HCT116 (cell line): ENCODE data around the gene MED16. TPM values are rescaled to one million over a fixed set of nuclear protein-coding genes. Genes with fewer than 3 reads are reported as not detected.

ENCODE experiments used
- ATAC-seq: fragments of 200-7000 bp; cut with Tn5 transposase; 2 replicates; pipeline ENCODE4 v1.9.1; 2020; ENCODE audit warnings: mild to moderate bottlenecking, moderate library complexity
- BruUV-seq: library from RNA; stranded (reverse); fragments of 400-500 nt; replicated peaks from 2 replicates; lab custom pipeline; 2021; lab: Mats Ljungman, UMichigan
- CTCF ChIA-PET: fragments of 300-600 bp; sonication (Branson Sonifier 250); formaldehyde crosslinking; loops from one replicate; lab custom pipeline; 2021; ENCODE audit warnings: antibody characterized with exemption; lab: Charles Lee
- POLR2A ChIA-PET: fragments of 300-600, 350-600 bp; sonication (Branson Sonifier 250); formaldehyde crosslinking; loops from one replicate; lab custom pipeline; 2021; ENCODE audit warnings: antibody characterized with exemption; lab: Charles Lee
- RAD21 ChIA-PET, 2 experiments: fragments of 300-600 bp; sonication (Branson Sonifier 250); formaldehyde crosslinking; loops; one replicate each; lab custom pipeline; 2023; ENCODE audit warnings: low total read pairs in 2 of 2; ENCODE audit not compliant: uncharacterized antibody in 2 of 2, unreplicated experiment in 2 of 2, low non-redundant PET in 1 of 2; lab: Charles Lee
- DNase-seq: peaks from one replicate; pipeline ENCODE4 v3.0.0-alpha.2; 2010; ENCODE audit warnings: low read depth, low spot score
- H2AFZ ChIP-seq: fragments of 200-600 bp; shearing (Covaris generic), sonication (generic); 2 replicates; pipeline ENCODE4 v1.6.1; 2017; ENCODE audit warnings: low read depth, mixed run types, mixed read lengths, antibody characterized with exemption, low read length; ENCODE audit not compliant: poor library complexity, severe bottlenecking
- H3K27ac ChIP-seq: 2 replicates; pipeline ENCODE4 v1.5.1; 2012; ENCODE audit warnings: low read depth, low read length
- H3K27me3 ChIP-seq: fragments of 200-600 bp; sonication (generic); 2 replicates; pipeline ENCODE4 v1.6.1; 2016; ENCODE audit warnings: mixed run types, low read length, mixed read lengths; ENCODE audit not compliant: insufficient read depth
- H3K36me3 ChIP-seq, 2 experiments: fragments of 200-500 bp in 1 of 2; fragments of 200-600 bp in 1 of 2; sonication (Bioruptor generic) in 1 of 2; sonication (generic) in 1 of 2; 2 replicates each; pipeline versions ENCODE4 v1.5.1 to v1.6.1; 2014 to 2016; ENCODE audit warnings: low read length in 2 of 2, inconsistent platforms in 1 of 2, mixed read lengths in 1 of 2, mixed run types in 1 of 2; ENCODE audit not compliant: insufficient read depth in 2 of 2, control insufficient read depth in 1 of 2
- H3K4me1 ChIP-seq, 2 experiments: fragments of 200-600 bp in 1 of 2; sonication (generic) in 1 of 2; 2 replicates each; pipeline versions ENCODE4 v1.5.1 to v1.6.1; 2012 to 2017; ENCODE audit warnings: low read length in 2 of 2, inconsistent platforms in 1 of 2, mild to moderate bottlenecking in 1 of 2, mixed read lengths in 1 of 2, mixed run types in 1 of 2, moderate library complexity in 1 of 2; ENCODE audit not compliant: insufficient read depth in 2 of 2, control insufficient read depth in 1 of 2
- H3K4me2 ChIP-seq: fragments of 200-600 bp; sonication (generic); 2 replicates; pipeline ENCODE4 v1.6.1; 2017; ENCODE audit warnings: mixed run types, low read length, mixed read lengths
- H3K4me3 ChIP-seq, 2 experiments: fragments of 200-600 bp in 1 of 2; sonication (generic) in 1 of 2; replicated peaks in 1 of 2; 2 replicates each; pipeline ENCODE4 v1.5.1; 2011 to 2016; ENCODE audit warnings: low read length in 2 of 2, control low read depth in 1 of 2, low read depth in 1 of 2, mild to moderate bottlenecking in 1 of 2, mixed read lengths in 1 of 2, mixed run types in 1 of 2
- H3K79me2 ChIP-seq: fragments of 200-600 bp; sonication (generic); 2 replicates; pipeline ENCODE4 v1.6.1; 2017; ENCODE audit warnings: mild to moderate bottlenecking, mixed run types, low read length, moderate library complexity, mixed read lengths; ENCODE audit not compliant: insufficient read depth
- H3K9ac ChIP-seq: fragments of 200-600 bp; sonication (generic); 2 replicates; pipeline ENCODE4 v1.6.1; 2016; ENCODE audit warnings: low read length, mixed read lengths
- H3K9me2 ChIP-seq: fragments of 200-600 bp; sonication (generic), shearing (Covaris generic); 2 replicates; pipeline ENCODE4 v1.6.1; 2017; ENCODE audit warnings: mixed run types, mild to moderate bottlenecking, moderate library complexity; ENCODE audit not compliant: insufficient read depth
- H3K9me3 ChIP-seq, 2 experiments: fragments of 200-500 bp in 1 of 2; fragments of 200-600 bp in 1 of 2; sonication (Bioruptor generic) in 1 of 2; sonication (generic) in 1 of 2; 2 replicates each; pipeline ENCODE4 v1.6.1; 2014 to 2017; ENCODE audit warnings: low read length in 2 of 2, mixed read lengths in 2 of 2, inconsistent platforms in 1 of 2, low read depth in 1 of 2, mild to moderate bottlenecking in 1 of 2, mixed run types in 1 of 2, moderate library complexity in 1 of 2; ENCODE audit not compliant: control insufficient read depth in 1 of 2, insufficient read depth in 1 of 2
- H4K20me1 ChIP-seq: fragments of 200-600 bp; sonication (generic), shearing (Covaris generic); 2 replicates; pipeline ENCODE4 v1.6.1; 2017; ENCODE audit warnings: mixed run types, mild to moderate bottlenecking, moderate library complexity; ENCODE audit not compliant: insufficient read depth
- ATF3 ChIP-seq: IDR thresholded peaks from 2 replicates; pipeline ENCODE4 v1.6.1; 2012
- EGR1 ChIP-seq: IDR thresholded peaks from 2 replicates; pipeline ENCODE4 v1.6.1; 2012; ENCODE audit warnings: low read depth
- ELF1 ChIP-seq: IDR thresholded peaks from 2 replicates; pipeline ENCODE4 v1.6.1; 2012; ENCODE audit warnings: low read depth, borderline replicate concordance
- POLR2A ChIP-seq: IDR thresholded peaks from 2 replicates; pipeline ENCODE4 v1.7.0; 2011; ENCODE audit warnings: borderline replicate concordance; ENCODE audit not compliant: insufficient read depth, insufficient read length; ENCODE audit errors: extremely low read depth
- SP1 ChIP-seq: IDR thresholded peaks from 2 replicates; pipeline ENCODE4 v1.6.1; 2012; ENCODE audit warnings: low read depth
- YY1 ChIP-seq: IDR thresholded peaks from 2 replicates; pipeline ENCODE4 v1.6.1; 2011; ENCODE audit warnings: low read length, low read depth, moderate library complexity, mild to moderate bottlenecking; ENCODE audit not compliant: insufficient replicate concordance; ENCODE audit errors: extremely low read depth
- ZFX ChIP-seq: fragments of 450-650 bp; IDR thresholded peaks from 2 replicates; pipeline ENCODE4 v1.6.1; 2017
- intact Hi-C: fragments of 100-400 bp; cut with micrococcal nuclease; formaldehyde crosslinking; loops from 2 replicates; pipeline ENCODE4 v1.10.0; 2022
- total RNA-seq: library from RNA; stranded (reverse); gene quantifications from one replicate; pipeline ENCODE4 v1.2.1, GENCODE V29; 2021; ENCODE audit not compliant: unreplicated experiment
- TF ChIP-seq, protein P1 (sequence below), 3 experiments: fragments of 200-600 bp in 1 of 3; sonication (generic) in 1 of 3; IDR thresholded peaks in 2 of 3; conservative IDR thresholded peaks in 1 of 3; 2 replicates each; pipeline ENCODE4 v1.5.1; 2012 to 2017; ENCODE audit warnings: low read depth in 2 of 3, low read length in 2 of 3, antibody characterized with exemption in 1 of 3, borderline replicate concordance in 1 of 3, control low read depth in 1 of 3, mild to moderate bottlenecking in 1 of 3, mixed read lengths in 1 of 3, mixed run types in 1 of 3, moderate library complexity in 1 of 3; ENCODE audit not compliant: insufficient read depth in 1 of 3

MED16 gene
- total RNA-seq, 1 experiment from 2014 or later: 73.6 TPM

- no peaks in the 10 kb centered on the region for H4K20me1 ChIP-seq
- no peaks in the 10 kb centered on the region for H3K9me3 ChIP-seq
- no peak overlapping the region for H3K9ac ChIP-seq
- no peaks in the 10 kb centered on the region for H3K9me2 ChIP-seq
- ChIA-PET CTCF (no interaction called here), POLR2A (no interaction called here), RAD21 (no interaction called here)
- H3K36me3 ChIP-seq: peaks cover 5 to 6% of the 10 kb centered on the region in 2 experiments; a peak in 3 of 4 replicates
- H3K27me3 ChIP-seq: no peaks in the 10 kb centered on the region
- peaks cover 6 to 16% of the 10 kb centered on the region in 2 experiments; a peak in 3 of 4 replicates for H3K4me1 ChIP-seq
- no peak overlapping the region for H3K4me3 ChIP-seq
- no TSS peak for BruUV-seq
- no peak for TF ChIP-seq YY1
- TF ChIP-seq EGR1: no peak
- no peak for TF ChIP-seq ZFX
- TF ChIP-seq, protein P1, sequence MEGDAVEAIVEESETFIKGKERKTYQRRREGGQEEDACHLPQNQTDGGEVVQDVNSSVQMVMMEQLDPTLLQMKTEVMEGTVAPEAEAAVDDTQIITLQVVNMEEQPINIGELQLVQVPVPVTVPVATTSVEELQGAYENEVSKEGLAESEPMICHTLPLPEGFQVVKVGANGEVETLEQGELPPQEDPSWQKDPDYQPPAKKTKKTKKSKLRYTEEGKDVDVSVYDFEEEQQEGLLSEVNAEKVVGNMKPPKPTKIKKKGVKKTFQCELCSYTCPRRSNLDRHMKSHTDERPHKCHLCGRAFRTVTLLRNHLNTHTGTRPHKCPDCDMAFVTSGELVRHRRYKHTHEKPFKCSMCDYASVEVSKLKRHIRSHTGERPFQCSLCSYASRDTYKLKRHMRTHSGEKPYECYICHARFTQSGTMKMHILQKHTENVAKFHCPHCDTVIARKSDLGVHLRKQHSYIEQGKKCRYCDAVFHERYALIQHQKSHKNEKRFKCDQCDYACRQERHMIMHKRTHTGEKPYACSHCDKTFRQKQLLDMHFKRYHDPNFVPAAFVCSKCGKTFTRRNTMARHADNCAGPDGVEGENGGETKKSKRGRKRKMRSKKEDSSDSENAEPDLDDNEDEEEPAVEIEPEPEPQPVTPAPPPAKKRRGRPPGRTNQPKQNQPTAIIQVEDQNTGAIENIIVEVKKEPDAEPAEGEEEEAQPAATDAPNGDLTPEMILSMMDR (IDR thresholded peaks at IDR 0.05 in 2 of 3, conservative IDR thresholded peaks at IDR 0.05 in 1 of 3; ENCODE audit: borderline replicate concordance in 1 of 3, insufficient read depth in 1 of 3, low read depth in 2 of 3, low read length in 2 of 3): no peak
- TF ChIP-seq ELF1: no peak
- TF ChIP-seq SP1: no peak
- H3K4me2 ChIP-seq: no peak overlapping the region
- H3K79me2 ChIP-seq: peaks cover 38% of the 10 kb centered on the region
- DNase-seq (no peak), ATAC-seq (no peak)
- intact Hi-C loops: no loop called here
- H2AFZ ChIP-seq: no peak overlapping the region
- H3K27ac ChIP-seq: no peak overlapping the region
Observed at GRCh38 chr19:902446-903226, 9.6 kb upstream of the MED16 start.

- Histone ChIP-seq H3K4me3 (no peak overlapping the region), H3K4me2 (no peak overlapping the region), H3K9me3 (no peaks in the 10 kb centered on the region), H3K9ac (no peak overlapping the region), H3K9me2 (no peaks in the 10 kb centered on the region), H3K4me1 (peaks cover 6 to 16% of the 10 kb centered on the region in 2 experiments; a peak in 3 of 4 replicates), H3K27me3 (no peaks in the 10 kb centered on the region), H4K20me1 (no peaks in the 10 kb centered on the region), H3K27ac (peak overlapping the region; percentile 9; the same call in 1 of the 2 replicates), H2AFZ (no peak overlapping the region), H3K79me2 (peaks cover 32% of the 10 kb centered on the region), H3K36me3 (peaks cover 5 to 6% of the 10 kb centered on the region in 2 experiments; a peak in 3 of 4 replicates)
- RAD21 ChIA-PET: no interaction called here
- TF ChIP-seq EGR1 (no peak), POLR2A (no peak), ATF3 (no peak)
- TF ChIP-seq, protein P1 (IDR thresholded peaks at IDR 0.05 in 2 of 3, conservative IDR thresholded peaks at IDR 0.05 in 1 of 3; ENCODE audit: borderline replicate concordance in 1 of 3, insufficient read depth in 1 of 3, low read depth in 2 of 3, low read length in 2 of 3): no peak
- POLR2A ChIA-PET: no interaction called here
- CTCF ChIA-PET: no interaction called here
- intact Hi-C loops: no loop called here
- no peak for DNase-seq
- ATAC-seq: no peak
- BruUV-seq: no TSS peak
Observed at GRCh38 chr19:902093-902370, 9.0 kb upstream of the MED16 start.
